ACC112 (cell line): ENCODE data around the gene GDF7.

Source experiments
- H2AFZ ChIP-seq: fragments of 200-600 bp; sonication (generic); one replicate; pipeline ENCODE4 v1.6.0; 2017; ENCODE audit warnings: antibody characterized with exemption, low read length; ENCODE audit not compliant: unreplicated experiment
- H3K27ac ChIP-seq: fragments of 200-600 bp; sonication (generic); 2 replicates; pipeline ENCODE4 v1.5.1; 2014; ENCODE audit warnings: low read depth, mild to moderate bottlenecking, antibody characterized with exemption, low read length, moderate library complexity
- H3K27me3 ChIP-seq: fragments of 200-600 bp; sonication (generic); 2 replicates; pipeline ENCODE4 v1.6.1; 2014; ENCODE audit warnings: mild to moderate bottlenecking, antibody characterized with exemption, low read length, moderate library complexity, mixed read lengths; ENCODE audit not compliant: insufficient read depth
- H3K36me3 ChIP-seq: fragments of 200-600 bp; sonication (generic); 2 replicates; pipeline ENCODE4 v1.6.1; 2016; ENCODE audit warnings: mild to moderate bottlenecking, antibody characterized with exemption, low read length, moderate library complexity, mixed read lengths; ENCODE audit not compliant: insufficient read depth
- H3K4me1 ChIP-seq: fragments of 200-600 bp; sonication (generic); one replicate; pipeline ENCODE4 v1.6.1; 2016; ENCODE audit warnings: low read length, mixed read lengths; ENCODE audit not compliant: insufficient read depth, unreplicated experiment, control insufficient read depth
- H3K4me3 ChIP-seq: fragments of 200-600 bp; sonication (generic); 2 replicates; pipeline ENCODE4 v1.5.1; 2014; ENCODE audit warnings: mild to moderate bottlenecking, low read depth, low read length
- H3K79me2 ChIP-seq: fragments of 200-600 bp; sonication (generic); one replicate; pipeline ENCODE4 v1.6.0; 2016; ENCODE audit warnings: low read length; ENCODE audit not compliant: control insufficient read depth, unreplicated experiment, insufficient read depth

The GDF7 gene

GRCh38 chr2:20676353-20677215 is 9.6 kb downstream of the GDF7 start:
- peaks cover 1% of the 10 kb centered on the region; the same call in 1 of the 2 replicates for H3K27me3 ChIP-seq
- H3K36me3 ChIP-seq = no peaks in the 10 kb centered on the region
- H2AFZ ChIP-seq = no peak overlapping the region
- no peaks in the 10 kb centered on the region for H3K79me2 ChIP-seq
- no peak overlapping the region for H3K4me3 ChIP-seq
- H3K4me1 ChIP-seq = peaks cover 17% of the 10 kb centered on the region
- H3K27ac ChIP-seq = no peak overlapping the region

DNA sequence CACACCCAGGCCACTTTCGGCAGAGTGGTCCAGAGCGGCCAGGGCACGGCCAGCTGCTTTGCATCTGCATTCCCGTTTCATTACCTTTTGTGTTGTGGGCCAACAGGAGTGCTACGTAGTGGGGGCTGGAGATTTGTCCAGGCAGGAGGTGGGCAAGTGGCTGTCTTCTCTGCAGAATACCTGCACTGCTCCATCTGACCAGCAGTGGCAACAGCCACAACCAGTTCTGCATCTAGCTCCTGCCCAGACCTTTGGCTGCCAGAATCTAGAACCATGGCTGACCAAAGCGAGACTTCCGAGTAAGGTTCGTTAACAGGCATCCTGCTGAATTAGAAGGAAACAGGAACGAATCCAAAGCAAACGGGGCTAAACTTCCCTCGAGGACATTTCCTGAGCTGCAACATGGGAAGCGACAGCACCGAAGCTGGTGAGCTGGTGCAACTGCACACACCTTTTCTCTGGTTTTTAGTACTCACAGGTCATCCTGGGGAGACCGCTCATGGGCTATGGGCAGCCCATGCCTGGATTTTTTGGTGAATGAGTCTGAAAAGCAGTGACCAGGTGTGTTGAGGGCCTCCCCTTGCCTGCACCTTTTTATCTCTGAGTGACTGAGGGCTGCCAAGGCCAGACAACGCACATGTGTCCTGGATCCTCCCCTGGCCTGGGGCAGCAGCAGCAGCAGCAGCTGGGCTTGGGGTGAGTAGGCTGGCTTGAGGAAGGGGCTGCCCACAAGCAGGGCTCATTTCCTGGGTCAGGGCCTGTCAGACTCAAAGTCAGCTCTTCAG is 10.5 kb downstream of the GDF7 start:
- Histone ChIP-seq H2AFZ (no peak overlapping the region), H3K4me1 (peaks cover 20% of the 10 kb centered on the region), H3K79me2 (no peaks in the 10 kb centered on the region), H3K36me3 (no peaks in the 10 kb centered on the region), H3K27me3 (no peaks in the 10 kb centered on the region), H3K27ac (no peak overlapping the region), H3K4me3 (no peak overlapping the region)

GRCh38 chr2:20678086-20678395 is 11.1 kb downstream of the GDF7 start:
- H3K79me2 ChIP-seq = no peaks in the 10 kb centered on the region
- no peak overlapping the region for H3K4me3 ChIP-seq
- H3K27ac ChIP-seq = no peak overlapping the region
- H3K4me1 ChIP-seq = peaks cover 23% of the 10 kb centered on the region
- no peaks in the 10 kb centered on the region for H3K27me3 ChIP-seq
- no peaks in the 10 kb centered on the region for H3K36me3 ChIP-seq
- H2AFZ ChIP-seq = no peak overlapping the region

DNA sequence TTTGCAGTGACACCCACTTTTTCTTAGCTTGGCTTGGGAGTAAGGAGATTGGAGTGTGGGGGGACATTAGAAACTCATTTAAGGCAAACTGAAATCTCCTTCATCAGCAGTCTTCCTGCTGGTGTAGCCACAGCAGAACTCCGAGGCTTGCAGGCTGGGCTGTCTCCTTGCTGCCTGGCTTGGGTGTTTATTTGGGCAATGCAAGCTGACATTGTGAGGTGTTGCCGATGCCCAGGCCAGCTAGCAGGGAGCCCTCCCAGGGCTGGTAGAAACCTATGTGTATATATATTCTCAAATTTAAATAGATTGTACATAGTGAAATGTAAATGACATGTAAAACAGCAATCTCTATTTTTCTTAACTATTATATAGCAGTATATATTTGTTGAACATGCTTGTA is 11.8 kb downstream of the GDF7 start:
- no peak overlapping the region for H2AFZ ChIP-seq
- H3K27ac ChIP-seq = no peak overlapping the region
- no peak overlapping the region for H3K4me3 ChIP-seq
- no peaks in the 10 kb centered on the region for H3K79me2 ChIP-seq
- no peaks in the 10 kb centered on the region for H3K36me3 ChIP-seq
- peaks cover 23% of the 10 kb centered on the region for H3K4me1 ChIP-seq
- H3K27me3 ChIP-seq = no peaks in the 10 kb centered on the region

DNA sequence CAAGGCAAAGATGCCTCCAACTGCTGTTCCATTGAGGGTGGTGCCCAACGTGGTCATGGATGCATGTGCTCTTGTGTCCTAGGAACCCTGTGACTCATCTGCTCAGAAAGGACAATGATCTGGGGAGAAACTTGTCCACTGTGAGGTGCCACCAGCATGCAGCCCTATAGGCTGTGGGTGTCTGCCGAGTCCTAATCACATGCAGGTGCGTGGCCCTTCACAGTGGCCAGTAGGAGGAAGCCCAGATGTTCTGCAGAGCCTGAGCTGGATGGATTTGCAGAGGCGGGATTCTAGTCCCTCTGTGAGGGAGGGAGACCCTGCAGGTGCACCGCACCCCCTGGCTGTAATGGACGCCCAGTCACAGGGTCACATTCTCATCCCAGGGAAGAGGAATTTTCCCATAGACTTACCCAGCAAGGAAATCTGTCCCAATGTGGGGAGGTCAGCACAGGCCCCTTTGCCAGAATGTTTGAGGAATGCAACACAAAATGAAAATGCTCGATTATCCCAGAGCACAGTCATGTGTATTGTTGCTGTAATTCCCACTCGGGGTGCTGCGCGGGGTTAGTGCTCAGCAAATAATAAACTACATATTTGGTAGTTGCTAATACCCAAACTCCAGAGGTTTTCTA is 13.9 kb downstream of the GDF7 start:
- H3K79me2 ChIP-seq = no peaks in the 10 kb centered on the region
- no peaks in the 10 kb centered on the region for H3K36me3 ChIP-seq
- no peak overlapping the region for H3K27ac ChIP-seq

DNA sequence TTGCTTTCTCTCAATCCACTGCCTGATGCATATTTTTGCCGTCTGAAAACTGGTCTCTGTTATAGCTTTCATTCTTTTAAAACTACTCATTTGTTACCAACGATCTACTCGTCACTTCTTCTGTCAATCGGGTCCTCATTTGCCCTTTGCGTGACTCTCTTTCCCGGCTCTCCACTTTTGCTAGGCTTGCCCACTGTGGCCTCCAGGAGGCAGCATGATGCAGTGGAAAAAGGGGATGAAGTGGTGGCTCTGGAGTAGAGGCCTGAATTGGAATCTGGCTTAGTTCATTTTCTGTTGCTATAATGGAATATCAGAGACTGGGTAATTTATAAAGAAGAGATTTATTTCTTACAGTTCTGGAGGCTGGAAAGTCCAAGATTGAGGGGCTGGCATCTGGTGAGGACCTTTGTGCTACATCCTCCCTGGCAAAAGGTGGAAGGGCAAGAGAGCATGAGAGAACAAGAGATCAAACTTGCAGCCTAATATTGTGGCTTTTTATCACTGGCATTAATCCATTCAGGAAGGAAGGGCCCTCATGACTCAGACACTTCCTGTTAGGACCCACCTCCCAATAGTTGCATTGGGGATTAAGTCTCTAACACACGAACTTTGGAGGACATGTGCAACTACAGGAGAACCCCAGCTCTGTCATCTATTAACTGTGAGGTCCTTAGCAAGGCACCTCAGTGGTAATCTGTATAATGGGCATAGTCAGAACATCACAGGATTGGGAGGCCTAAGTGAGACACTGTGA is 15.4 kb downstream of the GDF7 start:
- peaks cover 6% of the 10 kb centered on the region for H3K4me1 ChIP-seq
- no peaks in the 10 kb centered on the region for H3K79me2 ChIP-seq
- no peaks in the 10 kb centered on the region for H3K27me3 ChIP-seq
- no peak overlapping the region for H3K4me3 ChIP-seq
- no peak overlapping the region for H3K27ac ChIP-seq
- H3K36me3 ChIP-seq = peaks cover 4% of the 10 kb centered on the region; the same call in 1 of the 2 replicates
- no peak overlapping the region for H2AFZ ChIP-seq

More for the DNA sequence above, 13.9 kb downstream of the GDF7 start:
- H2AFZ ChIP-seq = no peak overlapping the region
- H3K4me1 ChIP-seq = peaks cover 6% of the 10 kb centered on the region
- no peaks in the 10 kb centered on the region for H3K27me3 ChIP-seq
- H3K4me3 ChIP-seq = no peak overlapping the region

- no peak overlapping the region for H3K4me3 ChIP-seq
- peaks cover 6% of the 10 kb centered on the region for H3K36me3 ChIP-seq
- no peaks in the 10 kb centered on the region for H3K27me3 ChIP-seq
- H2AFZ ChIP-seq = no peak overlapping the region
- no peak overlapping the region for H3K27ac ChIP-seq
- H3K4me1 ChIP-seq = peaks cover 6% of the 10 kb centered on the region
- H3K79me2 ChIP-seq = no peaks in the 10 kb centered on the region
Measured at GRCh38 chr2:20684581-20685063, 17.7 kb downstream of the GDF7 start.

GRCh38 chr2:20687260-20687832 is 20.4 kb downstream of the GDF7 start:
- Histone ChIP-seq H3K36me3 (peaks cover 6% of the 10 kb centered on the region), H3K27me3 (no peaks in the 10 kb centered on the region), H2AFZ (no peak overlapping the region), H3K4me1 (peaks cover 4% of the 10 kb centered on the region), H3K4me3 (no peak overlapping the region), H3K27ac (no peak overlapping the region), H3K79me2 (no peaks in the 10 kb centered on the region)

- H3K36me3 ChIP-seq = peaks cover 6% of the 10 kb centered on the region
- H3K4me3 ChIP-seq = no peak overlapping the region
- H3K27ac ChIP-seq = no peak overlapping the region
Measured at GRCh38 chr2:20689428-20690264, 22.7 kb downstream of the GDF7 start.

More at GRCh38 chr2:20689428-20690264, 22.7 kb downstream of the GDF7 start:
- Histone ChIP-seq H3K79me2 (no peaks in the 10 kb centered on the region), H2AFZ (no peak overlapping the region), H3K27me3 (no peaks in the 10 kb centered on the region), H3K4me1 (no peaks in the 10 kb centered on the region)
